GM21528 (cell line): Measurements from ENCODE around the gene EPAS1.

ENCODE experiments used
- ATAC-seq: cut with Tn5 transposase; IDR thresholded peaks from one replicate; pipeline ENCODE4 v1.9.1; 2021; ENCODE audit warnings: mild to moderate bottlenecking, moderate library complexity; ENCODE audit not compliant: unreplicated experiment, low FRiP score

The EPAS1 gene

GRCh38 chr2:46428911-46429436, 131.8 kb downstream of the EPAS1 start:
- no peak for ATAC-seq

- ATAC-seq = no peak
Measured at GRCh38 chr2:46430413-46430812, 133.2 kb downstream of the EPAS1 start.

GRCh38 chr2:46430992-46431391, 133.8 kb downstream of the EPAS1 start:
- ATAC-seq = no peak

- ATAC-seq = no peak
Measured at GRCh38 chr2:46431481-46432235, 134.5 kb downstream of the EPAS1 start.

GRCh38 chr2:46434851-46435273, 137.7 kb downstream of the EPAS1 start:
- ATAC-seq = no peak

GRCh38 chr2:46435353-46435752, 138.1 kb downstream of the EPAS1 start:
- ATAC-seq = no peak

- no peak for ATAC-seq
Measured at GRCh38 chr2:46435796-46436360, 138.7 kb downstream of the EPAS1 start.
